GOT3 (cell line): ENCODE measurements around the gene AGAP1.

Experiments
- DNase-seq: peaks from one replicate; lab custom pipeline; 2025; ENCODE audit warnings: mixed read lengths; lab: John Stamatoyannopoulos, UW

The AGAP1 gene

DNA sequence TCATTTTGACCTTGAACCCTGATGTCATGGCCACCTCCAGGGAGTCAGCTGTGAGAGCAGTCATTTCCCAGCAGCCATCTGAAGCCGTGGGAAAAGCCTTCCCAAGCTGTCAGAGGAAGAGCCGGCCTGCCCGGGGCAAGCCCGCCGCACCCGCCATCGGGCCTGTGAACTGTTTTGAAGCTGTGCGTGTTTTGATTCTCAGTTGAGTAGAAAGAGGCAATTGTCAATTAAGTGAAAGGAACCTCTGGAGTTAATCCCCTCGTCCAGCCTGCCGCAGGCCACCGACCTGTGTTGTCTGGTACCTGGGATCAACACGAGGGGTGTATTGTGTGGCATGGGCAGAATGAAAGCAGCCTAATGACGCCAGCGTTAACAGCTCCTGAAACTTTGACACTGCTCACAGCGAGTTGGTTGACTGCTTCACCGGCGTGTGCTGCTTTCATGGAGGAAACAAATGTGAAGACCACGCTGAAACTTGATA lies 318.4 kb downstream of the AGAP1 start:
- DNase-seq: no peak

DNA sequence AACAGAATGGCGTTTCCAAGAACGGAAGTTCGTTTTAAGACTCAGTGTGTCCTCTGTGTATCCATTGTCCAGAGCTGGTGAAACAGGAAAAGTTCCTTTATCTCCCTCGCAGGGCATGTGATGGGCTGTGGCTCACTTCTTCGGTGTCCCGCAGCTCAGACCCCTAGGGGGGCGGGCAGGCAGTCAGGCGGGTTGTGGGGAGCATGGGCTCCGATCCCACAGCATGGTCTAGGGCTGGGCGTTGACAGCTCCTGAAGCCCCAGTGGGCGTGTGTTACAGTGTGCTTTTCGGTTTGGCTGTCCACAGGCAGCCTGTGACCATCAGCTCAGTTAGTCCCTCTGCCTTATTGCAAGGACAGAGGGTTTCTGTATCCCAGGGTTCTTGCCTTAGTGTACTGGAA lies 319.6 kb downstream of the AGAP1 start:
- DNase-seq: no peak

DNA sequence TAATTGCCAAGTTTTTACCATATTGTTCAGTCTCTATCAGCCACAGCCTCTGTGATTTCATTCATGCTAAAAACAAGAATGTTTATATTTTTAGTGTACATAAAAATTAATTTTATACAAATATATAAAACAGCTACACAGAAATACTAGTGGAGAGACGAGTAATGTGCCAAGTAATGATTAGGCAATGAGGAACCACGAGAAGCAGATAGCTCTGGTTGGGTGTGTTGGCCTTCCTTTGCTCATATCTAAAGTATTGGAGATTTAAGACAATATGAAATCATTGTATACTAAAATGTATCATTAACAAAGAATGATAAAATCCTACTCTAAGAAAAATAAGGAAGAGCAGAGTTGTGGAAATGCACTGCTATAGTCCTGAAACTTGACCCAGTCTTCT lies 326.7 kb downstream of the AGAP1 start:
- DNase-seq: no peak

DNA sequence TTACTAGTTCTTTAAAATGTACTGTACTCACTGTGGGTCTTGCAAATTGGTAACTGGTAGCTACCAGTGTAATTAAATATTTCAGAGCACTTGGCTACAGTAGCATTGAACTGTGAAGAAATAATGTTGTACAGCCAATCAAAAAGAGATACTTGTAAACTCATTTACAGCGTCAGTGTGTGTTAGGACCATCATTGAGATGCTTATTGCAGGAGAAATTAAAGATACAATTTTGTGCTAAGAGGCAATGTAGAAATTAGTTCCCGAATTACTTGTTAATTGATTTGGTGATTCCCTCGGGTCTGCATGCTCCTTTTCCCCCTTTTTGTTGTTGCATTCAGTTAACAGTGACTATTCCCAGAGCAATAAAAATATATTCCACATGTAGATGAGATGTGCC lies 330.5 kb downstream of the AGAP1 start:
- DNase-seq: no peak

DNA sequence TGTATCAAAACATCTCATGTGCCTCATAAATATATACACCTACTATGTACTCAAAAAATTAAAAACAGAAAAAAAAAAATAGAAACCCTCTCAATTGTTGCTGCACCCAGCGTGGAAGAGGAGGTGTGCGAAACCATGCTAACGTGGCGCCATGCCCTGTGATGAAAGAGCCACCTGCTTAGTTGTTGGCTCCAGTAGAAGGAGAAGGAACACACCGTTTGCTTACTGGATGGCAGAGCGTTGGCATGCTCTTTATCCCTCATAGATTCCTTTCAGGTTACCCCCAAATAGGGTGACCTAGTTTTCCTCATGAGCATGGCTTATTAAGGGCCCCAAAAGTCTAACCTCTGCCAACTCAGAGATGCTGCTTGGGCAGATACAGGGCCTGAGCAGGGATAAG lies 332.1 kb downstream of the AGAP1 start:
- no peak for DNase-seq

DNA sequence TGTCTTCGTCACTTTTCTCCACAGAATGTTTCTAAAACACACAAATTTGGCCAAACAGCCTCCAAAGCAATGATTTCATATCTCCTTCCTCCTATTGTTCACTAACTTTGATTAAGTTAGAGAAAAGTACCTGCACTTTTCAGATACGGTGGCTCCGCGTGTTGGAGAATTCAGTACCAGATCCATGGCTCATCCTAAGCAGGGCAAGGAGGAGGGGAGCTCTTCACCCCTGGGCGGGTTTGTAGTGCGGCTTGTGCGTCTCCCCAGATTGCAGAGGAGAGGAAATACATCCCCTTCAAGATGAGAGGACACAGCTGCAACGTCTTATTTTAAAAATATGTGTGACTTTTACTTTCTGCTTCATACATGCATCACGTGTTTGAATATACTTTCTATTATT lies 333.0 kb downstream of the AGAP1 start:
- no peak for DNase-seq

DNA sequence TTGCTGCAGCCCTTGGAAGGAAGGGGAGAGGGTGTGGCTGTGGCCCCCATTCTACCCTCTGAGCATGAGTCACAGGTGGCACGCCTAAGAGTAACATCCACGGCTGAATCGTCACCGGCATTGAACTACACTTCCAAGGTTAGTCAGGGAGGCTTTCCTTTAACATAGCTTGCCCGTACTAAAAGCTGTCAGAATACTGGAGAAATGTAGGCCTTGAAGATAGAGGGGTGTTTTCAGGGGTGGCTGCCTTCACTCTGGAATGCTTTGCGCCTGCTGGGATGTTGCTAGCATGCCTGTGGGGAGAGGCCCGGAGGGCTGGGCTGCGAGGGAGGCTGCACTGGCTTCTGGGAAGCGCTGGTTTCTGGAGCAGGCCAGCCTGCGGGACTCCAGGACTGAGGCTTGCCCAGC lies 333.7 kb downstream of the AGAP1 start:
- no peak for DNase-seq

DNA sequence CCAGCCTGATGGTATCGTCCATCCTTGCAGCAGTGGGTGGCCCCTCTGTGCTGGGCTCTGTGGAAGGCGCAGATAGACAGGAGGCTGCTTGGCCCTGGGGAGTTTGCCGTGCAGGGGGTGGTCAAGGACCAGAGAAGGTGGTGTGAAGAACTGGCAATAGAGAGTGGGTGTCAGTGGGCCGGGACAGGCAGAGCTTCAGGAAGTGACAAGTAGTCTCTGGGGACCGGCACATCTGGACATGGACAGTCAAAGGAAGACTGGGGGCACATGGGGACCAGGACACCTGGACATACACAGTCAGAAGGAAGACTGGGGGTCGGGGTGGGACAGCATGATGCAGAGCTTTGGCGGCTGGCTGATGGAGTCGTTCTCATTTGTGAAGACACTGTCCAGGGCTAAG lies 335.9 kb downstream of the AGAP1 start:
- DNase-seq: no peak

DNA sequence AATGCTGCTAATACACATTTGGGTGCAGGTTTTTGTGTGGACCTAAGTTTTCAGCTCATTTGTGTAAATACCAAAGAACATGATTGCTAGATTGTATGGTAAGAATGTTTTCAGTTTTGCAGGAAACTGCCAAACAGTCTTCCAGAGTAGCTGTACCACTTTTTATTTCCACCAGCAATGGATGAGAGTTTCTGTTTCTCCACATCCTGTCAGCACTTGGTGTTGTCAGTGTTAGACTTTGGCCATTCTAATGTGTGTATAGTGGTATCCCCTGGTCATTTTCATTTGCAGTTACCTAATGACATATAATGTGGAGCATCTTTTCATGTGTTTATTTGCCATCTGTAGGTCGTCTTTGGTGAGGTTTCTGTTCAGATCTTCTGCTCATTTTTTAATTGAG lies 337.9 kb downstream of the AGAP1 start:
- DNase-seq: no peak

DNA sequence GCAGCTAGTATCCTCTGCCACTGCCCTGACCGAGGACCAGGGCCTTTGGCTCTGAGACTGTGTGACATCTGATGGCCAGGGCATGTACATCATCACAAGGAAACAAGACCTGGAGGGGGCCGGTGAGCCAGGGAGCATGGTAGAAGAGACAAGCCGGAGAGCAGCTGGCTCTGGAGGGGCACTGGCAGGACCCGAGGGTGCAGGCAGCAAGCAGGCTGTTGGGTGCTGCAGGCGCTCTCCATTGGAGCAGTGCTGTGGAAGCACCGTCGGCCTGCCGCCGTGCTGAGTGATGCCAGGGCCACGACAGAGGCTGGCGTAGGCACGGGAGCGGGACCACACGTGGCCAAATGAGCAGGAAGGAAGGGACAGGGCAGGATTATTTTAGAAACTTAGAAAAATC lies 339.1 kb downstream of the AGAP1 start:
- no peak for DNase-seq

DNA sequence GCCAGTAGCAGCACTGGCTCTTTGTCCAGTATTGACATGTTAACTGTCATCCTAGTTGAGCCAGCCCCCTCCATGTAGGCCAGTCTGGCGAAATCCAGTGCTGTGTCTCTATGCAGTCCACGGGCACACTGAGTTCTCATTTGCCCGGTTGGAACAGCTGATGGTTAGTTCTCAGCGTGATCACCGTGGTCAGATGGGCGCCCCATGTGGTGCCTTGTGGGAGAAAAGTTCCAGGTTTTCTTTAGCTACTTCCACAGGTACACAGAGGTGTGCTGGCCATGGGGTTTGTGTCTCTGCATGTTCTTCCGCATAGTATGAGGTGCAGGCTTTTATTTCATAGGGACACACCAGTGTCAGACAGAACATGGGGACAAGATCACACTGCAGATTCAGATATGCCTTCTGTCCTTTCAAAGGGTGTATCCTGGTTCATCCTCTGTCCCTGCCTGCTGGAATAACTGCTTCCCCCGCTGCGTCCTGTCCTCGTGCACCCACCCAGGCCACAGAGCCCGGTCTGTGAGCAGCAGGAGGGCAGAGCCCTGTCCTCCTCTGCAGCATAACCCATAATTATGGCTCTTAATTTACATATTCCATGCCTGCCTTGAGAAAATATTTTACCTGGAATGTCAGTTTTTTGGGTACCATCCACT lies 340.3 kb downstream of the AGAP1 start:
- no peak for DNase-seq

DNA sequence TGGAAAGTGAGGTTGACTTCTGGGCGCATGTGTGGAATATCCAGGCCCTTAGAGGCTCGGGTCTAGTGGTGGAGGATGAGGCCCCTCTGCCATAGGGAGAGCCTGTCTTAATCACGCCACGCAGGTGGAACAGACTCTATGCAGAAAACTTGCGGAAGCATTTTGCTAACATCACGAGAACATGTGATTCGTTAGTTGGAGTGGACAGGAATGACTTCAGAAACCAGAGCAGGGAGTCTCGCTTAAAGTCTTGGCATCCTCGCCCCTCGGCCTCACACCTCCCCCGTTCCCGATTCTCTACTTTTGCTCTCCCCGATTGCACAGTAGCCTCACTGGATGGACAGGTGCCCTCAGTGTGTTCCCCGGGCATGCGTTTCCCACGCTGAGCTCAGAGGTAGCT lies 340.9 kb downstream of the AGAP1 start:
- DNase-seq: no peak

DNA sequence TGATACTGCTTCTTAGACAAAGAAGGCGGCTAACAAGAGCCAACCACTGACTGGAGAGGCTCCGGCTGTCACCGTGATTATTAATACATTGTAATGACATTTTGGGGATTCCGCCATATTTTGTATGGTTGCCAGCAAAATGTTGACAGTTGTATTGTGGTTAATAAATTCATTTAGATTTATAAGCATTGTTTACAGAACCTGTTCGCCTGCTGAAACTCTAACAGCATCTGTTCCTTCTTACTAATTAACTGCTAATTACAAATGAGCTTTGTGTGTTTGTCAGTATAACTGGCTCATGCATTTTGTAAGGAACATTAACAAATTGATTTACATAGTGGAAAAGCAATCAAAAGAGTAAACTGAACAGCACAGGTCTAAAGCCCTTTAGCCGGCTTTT lies 342.0 kb downstream of the AGAP1 start:
- DNase-seq: no peak

DNA sequence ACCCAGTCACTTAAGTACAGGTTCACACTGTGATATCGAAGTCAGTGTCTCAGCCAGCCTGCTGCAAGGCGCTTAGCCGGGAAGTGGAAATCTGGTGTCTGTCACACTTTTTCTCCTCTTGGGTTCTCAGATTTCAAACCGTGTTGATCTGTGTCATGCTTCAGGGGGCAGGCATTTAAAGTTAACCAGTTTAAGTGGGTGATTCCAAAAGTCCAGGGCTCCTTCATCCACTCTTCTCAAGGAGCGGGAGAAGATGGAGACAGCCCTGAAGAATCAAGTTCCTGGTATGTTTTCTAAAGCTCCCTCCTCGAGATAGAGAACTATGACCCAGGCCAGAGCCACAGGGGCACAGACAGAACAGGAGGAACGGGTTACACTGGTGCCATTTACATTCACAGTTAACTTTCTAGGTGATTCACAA lies 342.7 kb downstream of the AGAP1 start:
- no peak for DNase-seq

DNA sequence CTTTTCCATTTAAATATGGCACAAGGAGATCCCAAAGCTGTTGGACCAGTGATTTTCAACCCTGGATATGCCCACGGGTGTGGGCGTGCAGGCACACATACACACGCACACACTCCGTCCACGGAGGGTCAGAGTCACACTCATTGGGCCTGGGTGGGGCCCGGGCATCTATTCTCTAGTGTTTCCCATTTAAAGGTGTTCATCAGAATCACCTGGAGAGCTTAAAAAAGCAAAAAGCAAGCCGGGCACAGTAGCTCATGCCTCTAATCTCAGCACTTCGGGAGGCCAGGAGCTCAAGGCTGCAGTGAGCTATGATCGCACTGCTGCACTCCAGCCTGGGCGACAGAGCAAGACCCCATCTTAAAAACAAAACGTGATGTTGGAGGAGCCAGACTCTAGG lies 345.4 kb downstream of the AGAP1 start:
- DNase-seq: no peak

DNA sequence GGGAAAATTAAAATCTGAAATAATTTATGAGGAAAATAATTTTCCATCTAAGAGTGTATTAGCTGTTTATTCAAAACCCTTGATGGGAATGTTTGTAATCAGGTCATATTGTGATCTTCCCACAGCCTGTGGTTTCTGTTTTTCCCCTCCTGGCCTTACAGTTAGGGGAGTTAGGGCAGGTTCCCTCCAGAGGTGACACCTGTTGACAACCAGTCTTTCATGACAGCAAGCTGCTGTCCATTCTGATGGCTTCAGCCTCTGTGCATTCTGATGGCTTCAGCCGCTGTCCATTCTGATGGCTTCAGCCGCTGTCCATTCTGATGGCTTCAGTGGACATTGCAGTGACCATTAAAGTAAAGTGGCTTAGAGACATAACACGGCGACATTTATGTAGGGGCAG lies 346.1 kb downstream of the AGAP1 start:
- DNase-seq: no peak

DNA sequence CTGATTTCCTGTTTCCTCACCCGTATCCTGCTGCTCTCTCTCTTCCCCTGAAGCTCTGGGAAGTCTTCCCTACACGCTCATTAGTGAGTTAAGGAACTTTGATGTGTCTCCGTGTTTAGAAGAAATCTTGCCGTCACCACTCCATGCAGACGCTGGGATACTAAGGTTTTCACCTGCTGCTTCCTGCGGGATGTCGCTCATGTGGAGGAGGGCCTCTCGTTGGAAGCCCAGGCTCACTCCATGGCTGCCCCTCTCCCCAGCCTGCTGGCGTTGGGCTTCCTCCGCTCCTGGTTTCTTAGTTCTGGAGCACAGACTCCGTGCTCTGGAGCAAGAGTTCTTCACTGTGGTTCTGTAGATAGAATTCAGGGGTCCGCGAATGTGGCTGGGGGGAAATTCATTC lies 348.0 kb downstream of the AGAP1 start:
- no peak for DNase-seq

DNA sequence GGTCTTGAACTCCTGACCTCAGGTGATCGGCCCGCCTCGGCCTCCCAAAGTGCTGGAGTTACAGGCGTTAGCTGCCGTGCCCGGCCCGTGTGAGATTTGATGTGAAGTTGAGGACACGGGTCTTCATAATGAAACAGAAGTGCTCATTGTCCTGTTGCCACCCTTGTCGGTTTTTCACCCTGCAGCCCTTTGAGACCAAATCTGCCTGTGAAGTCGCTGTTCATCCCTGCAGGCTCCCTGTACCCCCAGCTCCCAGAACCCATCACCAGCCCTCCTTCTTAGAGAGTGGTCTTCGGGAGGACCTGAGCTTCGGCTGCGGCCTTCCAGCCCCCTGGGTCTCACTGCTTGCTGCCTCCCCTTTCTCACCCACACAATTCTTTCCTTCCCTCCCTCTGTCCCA lies 349.1 kb downstream of the AGAP1 start:
- no peak for DNase-seq

DNA sequence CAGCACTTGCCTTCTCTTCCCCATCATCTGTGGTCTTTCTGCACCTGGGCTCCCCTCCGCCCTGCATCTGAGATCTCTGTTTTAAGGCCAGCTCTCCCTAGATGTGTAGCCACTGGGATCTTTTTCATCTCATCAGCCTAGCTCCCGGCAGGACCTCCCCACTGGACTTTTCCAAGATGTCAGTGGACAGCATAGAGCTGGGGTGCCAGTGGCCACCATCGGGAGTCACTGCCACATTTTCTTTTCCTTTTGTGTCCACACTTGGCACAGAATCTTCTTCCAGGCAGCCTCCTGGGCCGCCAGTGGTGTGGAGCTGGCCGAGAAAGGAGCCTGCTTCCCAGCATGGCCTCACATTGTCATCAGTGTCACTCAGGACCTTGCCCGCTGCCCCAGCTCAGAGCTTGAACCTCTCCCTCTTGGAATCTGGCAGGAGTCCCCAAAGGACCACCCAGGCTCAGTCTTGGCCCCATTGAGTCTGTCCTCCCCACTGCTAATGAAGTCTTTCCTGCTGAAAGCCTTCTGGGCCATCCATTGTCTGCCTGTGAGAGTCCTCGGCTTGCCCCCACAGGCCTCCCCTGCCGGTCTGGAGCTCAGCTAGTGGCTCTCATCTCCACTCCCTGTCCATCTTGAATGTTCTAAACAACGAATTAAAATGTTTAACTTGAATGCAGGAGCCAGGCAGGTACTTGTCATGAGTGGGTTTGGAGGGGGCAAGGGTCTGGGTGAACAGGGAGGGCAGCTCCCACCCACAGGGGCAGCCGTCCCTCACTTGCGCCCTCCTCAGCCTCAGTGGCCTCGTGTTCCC lies 349.9 kb downstream of the AGAP1 start:
- DNase-seq: no peak

DNA sequence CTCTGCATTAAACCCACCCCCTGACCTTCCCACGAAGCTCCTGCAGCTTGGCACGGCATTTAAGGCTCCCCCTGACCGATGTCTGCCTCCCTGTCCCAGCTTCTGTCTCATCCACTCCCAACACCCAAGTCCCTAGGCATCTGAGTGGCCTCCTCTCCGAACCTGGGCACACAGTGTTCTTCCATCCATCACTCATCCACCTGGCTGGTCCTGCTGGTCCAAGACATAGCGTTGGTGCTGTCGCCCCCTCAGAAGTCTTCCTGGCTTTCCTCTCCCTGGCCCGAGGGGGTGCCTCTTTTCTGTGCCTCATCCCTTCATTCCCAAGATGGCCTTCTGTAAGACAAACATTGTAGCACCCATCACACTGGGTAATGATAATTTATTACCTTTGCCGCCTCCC lies 350.7 kb downstream of the AGAP1 start:
- DNase-seq: no peak

DNA sequence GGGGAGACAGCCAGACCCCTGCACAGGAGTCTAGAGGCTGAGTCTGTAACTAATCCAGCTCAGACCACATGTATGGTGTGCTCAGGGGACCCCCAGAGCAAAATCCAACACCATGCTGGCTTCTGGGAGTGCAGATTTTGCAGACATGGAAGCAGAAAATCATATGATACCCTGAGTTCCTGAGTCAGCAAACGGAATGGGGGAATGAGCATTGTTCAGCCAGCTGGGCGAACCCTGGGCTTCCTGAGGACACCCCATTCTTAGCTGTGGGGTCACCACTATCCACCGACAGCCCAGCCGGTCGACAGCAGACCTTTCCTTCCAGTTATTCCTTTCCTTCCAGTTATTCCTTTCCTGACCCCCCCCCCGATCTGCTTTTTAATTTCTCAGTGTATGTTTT lies 351.4 kb downstream of the AGAP1 start:
- DNase-seq: no peak

DNA sequence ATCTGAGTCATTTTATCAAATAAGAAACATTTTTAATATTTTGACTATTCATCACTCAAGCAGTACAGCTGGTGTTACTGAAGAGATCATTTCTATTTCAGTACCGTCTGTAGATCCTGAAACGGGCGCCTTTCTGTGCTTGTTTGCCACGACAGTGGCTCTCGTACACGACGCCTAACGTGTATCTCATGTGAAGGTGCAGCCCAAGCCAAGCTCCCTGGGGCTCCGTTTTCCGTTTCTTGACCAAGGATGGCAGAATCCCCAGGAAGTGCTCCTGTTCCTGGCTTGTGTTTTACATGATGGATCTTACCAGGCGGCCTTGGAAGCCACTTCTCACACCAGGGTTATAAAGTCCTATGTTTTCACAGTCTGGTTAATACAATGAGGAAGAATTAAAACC lies 353.7 kb downstream of the AGAP1 start:
- DNase-seq: no peak

DNA sequence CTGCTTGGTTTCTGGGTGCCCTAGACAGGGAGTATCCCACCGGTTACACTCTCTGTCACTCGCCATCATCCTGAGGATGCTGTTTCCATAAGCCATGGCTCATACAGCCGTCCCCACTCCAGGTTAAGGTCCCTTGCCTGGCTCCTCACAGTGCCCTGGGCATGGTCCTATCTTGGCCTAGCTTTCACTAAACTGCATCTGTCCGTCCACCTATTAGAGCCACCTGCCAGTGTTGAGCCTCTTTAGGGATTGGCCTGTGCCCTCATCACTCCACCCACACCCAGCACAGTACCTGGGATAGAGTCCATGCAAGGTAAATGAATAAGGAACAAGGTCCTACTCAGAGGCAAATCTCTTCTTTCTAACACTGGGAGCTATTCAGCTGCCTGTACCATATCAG lies 354.2 kb downstream of the AGAP1 start:
- DNase-seq: no peak

DNA sequence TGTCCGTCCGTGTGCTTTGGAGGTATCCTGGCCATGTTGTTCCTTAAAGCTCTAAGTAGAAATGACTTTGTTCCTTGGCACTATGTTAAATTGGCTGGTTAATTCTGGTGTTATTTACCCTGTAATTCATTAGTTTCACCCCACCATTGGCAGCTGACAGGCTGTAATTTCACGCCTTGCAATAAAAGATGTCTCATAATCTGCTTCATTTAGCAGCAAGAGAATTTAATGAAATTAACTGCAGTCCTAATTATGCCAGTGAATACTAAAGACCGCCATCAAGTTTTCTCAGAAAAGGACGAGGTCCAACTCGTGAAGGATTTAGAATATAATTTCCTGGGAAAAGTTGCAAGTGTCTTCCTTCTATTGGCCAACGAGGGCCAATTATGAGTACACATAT lies 355.1 kb downstream of the AGAP1 start:
- no peak for DNase-seq
